ENCODE measurements around the gene GDPD5. TPM values are rescaled to one million over a fixed set of nuclear protein-coding genes. Genes with fewer than 3 reads are reported as not detected.

GDPD5 gene
- total RNA-seq, 3 donors from 2014 or later (not counting 1 experiment from before 2014, with no cell fraction given) = 49.7 to 95.2 (median 60.2) TPM

DNA sequence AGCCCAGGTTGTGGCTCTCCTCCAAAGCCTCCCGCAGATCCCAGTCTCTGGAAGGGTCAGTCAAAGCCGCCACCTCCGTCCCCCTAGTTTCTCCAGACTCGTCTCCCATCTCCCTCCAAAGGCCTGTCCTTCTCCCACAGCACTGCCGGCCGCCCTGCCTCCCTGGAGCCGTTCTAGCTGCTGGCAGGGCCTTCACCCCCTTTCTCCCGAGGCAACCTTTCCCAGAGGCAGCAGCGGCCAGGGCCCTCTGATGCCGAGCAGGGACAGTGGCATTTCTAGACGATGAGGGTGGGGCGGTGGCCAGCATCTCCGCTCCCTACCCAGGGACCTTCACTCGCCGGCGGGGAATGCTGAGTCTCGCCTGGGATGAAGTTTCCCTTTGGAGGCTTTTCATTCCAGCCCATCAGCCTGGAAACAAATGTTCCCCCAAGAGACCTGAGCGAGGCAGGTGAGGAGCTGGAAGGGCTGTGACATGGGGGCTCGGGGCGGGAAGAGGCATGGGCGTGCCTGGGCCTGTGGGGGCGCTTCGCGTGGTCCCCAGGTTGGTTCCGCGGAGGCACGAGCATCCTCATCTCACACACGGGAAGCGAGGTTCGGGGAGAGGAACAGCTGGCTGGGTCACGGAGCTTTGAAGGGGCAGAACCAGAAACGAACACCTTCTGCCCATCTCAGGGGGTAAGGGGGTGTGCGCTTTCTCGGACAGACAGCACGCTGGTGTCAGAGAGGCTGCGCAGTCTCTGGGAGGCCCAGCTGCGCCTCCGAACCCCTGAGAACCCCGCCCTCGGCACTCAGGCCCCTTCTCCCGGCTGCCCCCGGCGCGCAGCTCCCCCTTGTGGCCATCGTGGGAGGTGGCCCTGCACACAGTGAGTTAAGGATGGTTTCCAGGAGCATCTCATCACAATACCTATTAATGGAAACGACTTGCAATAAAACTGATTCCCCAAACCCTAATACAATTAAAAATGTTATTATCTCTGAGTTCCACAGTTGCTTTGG is 74.6 kb downstream of the GDPD5 start:
- Histone ChIP-seq H3K27ac (ENCODE audit: low read length) (no peak overlapping the region), H3K4me3 (ENCODE audit: low read length) (no peak overlapping the region), H3K4me1 (ENCODE audit: control insufficient read depth, insufficient read depth, low read length) (no peaks in the 10 kb centered on the region), H3K36me3 (ENCODE audit: control insufficient read depth, insufficient read depth, low read length) (no peaks in the 10 kb centered on the region), H3K27me3 (ENCODE audit: control insufficient read depth, insufficient read depth, low read length) (no peaks in the 10 kb centered on the region), H3K9me3 (ENCODE audit: control insufficient read depth, insufficient read depth, low read length) (peaks cover 4% of the 10 kb centered on the region)
- no peaks in the 10 kb centered on the region for H3K4me1 Mint-ChIP-seq
- no peak overlapping the region for H3K27ac Mint-ChIP-seq
- 84% methylated on average over 46 of the region's 46 CpGs for WGBS (ENCODE audit: insufficient coverage)
- H3K4me3 Mint-ChIP-seq = no peak overlapping the region
- no peaks in the 10 kb centered on the region for H3K36me3 Mint-ChIP-seq
- peak in 2 of 3 donors; percentile 24 to 44 for ATAC-seq
- peak in 1 of 2 donors; percentile 45 for DNase-seq
- H3K9me3 Mint-ChIP-seq = no peaks in the 10 kb centered on the region
- intact Hi-C loops (cut with micrococcal nuclease) = no loop called here
- H3K27me3 Mint-ChIP-seq (ENCODE audit: low read depth in 2 of 2) = no peaks in the 10 kb centered on the region
- TF ChIP-seq, protein P1, sequence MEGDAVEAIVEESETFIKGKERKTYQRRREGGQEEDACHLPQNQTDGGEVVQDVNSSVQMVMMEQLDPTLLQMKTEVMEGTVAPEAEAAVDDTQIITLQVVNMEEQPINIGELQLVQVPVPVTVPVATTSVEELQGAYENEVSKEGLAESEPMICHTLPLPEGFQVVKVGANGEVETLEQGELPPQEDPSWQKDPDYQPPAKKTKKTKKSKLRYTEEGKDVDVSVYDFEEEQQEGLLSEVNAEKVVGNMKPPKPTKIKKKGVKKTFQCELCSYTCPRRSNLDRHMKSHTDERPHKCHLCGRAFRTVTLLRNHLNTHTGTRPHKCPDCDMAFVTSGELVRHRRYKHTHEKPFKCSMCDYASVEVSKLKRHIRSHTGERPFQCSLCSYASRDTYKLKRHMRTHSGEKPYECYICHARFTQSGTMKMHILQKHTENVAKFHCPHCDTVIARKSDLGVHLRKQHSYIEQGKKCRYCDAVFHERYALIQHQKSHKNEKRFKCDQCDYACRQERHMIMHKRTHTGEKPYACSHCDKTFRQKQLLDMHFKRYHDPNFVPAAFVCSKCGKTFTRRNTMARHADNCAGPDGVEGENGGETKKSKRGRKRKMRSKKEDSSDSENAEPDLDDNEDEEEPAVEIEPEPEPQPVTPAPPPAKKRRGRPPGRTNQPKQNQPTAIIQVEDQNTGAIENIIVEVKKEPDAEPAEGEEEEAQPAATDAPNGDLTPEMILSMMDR (IDR thresholded peaks at IDR 0.05) = peak; percentile 54

GRCh38 chr11:75450236-75450635 is 75.5 kb downstream of the GDPD5 start:
- TF ChIP-seq, protein P1 (IDR thresholded peaks at IDR 0.05) = no peak
- peaks cover 4% of the 10 kb centered on the region for H3K9me3 ChIP-seq (ENCODE audit: control insufficient read depth, insufficient read depth, low read length)
- H3K4me3 ChIP-seq (ENCODE audit: low read length) = no peak overlapping the region
- no peak for ATAC-seq
- Mint-ChIP-seq H3K27ac (no peak overlapping the region), H3K4me3 (no peak overlapping the region), H3K4me1 (peaks cover 1 to 2% of the 10 kb centered on the region in 2 donors), H3K36me3 (no peaks in the 10 kb centered on the region), H3K27me3 (ENCODE audit: low read depth in 2 of 2) (peaks cover under 1 to 2% of the 10 kb centered on the region in 2 donors), H3K9me3 (no peaks in the 10 kb centered on the region)
- no peak overlapping the region for H3K27ac ChIP-seq (ENCODE audit: low read length)
- no peaks in the 10 kb centered on the region for H3K4me1 ChIP-seq (ENCODE audit: control insufficient read depth, insufficient read depth, low read length)
- intact Hi-C loops (cut with micrococcal nuclease) = no loop called here
- no peaks in the 10 kb centered on the region for H3K36me3 ChIP-seq (ENCODE audit: control insufficient read depth, insufficient read depth, low read length)
- no peaks in the 10 kb centered on the region for H3K27me3 ChIP-seq (ENCODE audit: control insufficient read depth, insufficient read depth, low read length)
- DNase-seq = no peak
- WGBS (ENCODE audit: insufficient coverage) = 94% methylated on average over 7 of the region's 7 CpGs

DNA sequence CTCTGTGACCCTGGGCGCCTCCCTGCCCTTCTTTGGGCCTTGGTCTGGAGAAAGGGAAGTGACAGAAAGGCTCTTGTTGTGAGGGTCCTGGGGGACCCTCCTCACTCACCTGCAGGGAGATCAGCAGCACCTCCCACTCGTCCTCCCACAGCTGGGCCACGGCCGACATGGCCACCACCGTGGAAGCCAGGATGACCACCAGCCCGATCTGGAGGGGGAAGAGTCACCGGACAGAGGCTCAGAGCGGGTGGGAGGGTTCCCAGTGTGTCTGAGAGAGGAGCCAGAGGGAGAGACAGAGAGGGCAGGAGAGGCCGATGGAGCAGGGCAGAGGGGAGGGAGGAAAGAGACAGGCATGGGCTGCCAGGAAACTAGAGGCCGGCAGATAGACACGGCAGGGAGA is 76.0 kb downstream of the GDPD5 start:
- ATAC-seq = no peak
- 90% methylated on average over 11 of the region's 11 CpGs for WGBS (ENCODE audit: insufficient coverage)
- Mint-ChIP-seq H3K4me1 (peaks cover 4% of the 10 kb centered on the region in 2 donors), H3K36me3 (no peaks in the 10 kb centered on the region), H3K4me3 (no peak overlapping the region), H3K27me3 (ENCODE audit: low read depth in 2 of 2) (peaks cover 2 to 6% of the 10 kb centered on the region in 2 donors), H3K27ac (no peak overlapping the region), H3K9me3 (no peaks in the 10 kb centered on the region)
- no peak for DNase-seq
- Histone ChIP-seq H3K4me3 (ENCODE audit: low read length) (no peak overlapping the region), H3K4me1 (ENCODE audit: control insufficient read depth, insufficient read depth, low read length) (no peaks in the 10 kb centered on the region), H3K27me3 (ENCODE audit: control insufficient read depth, insufficient read depth, low read length) (no peaks in the 10 kb centered on the region), H3K27ac (ENCODE audit: low read length) (no peak overlapping the region), H3K9me3 (ENCODE audit: control insufficient read depth, insufficient read depth, low read length) (peaks cover 4% of the 10 kb centered on the region), H3K36me3 (ENCODE audit: control insufficient read depth, insufficient read depth, low read length) (no peaks in the 10 kb centered on the region)
- intact Hi-C loops (cut with micrococcal nuclease) = no loop called here
- TF ChIP-seq, protein P1 (IDR thresholded peaks at IDR 0.05) = no peak

All from natural killer cell (primary cell).